ENCODE measurements around the gene LCTL. TPM values are rescaled to one million over a fixed set of nuclear protein-coding genes. Genes with fewer than 3 reads are reported as not detected.

LCTL gene
- total and polyA plus RNA-seq, 10 of the 15 experiments (the other 5 are each of a cell fraction or from before 2014, with no cell fraction given), result 0.07 to 0.76 (median 0.40) TPM; not detected in 5

- FAIRE-seq (no peak), ATAC-seq (no peak), DNase-seq (ENCODE audit: low read depth, low spot score) (no peak)
- no peaks in the 10 kb centered on the region for H3K9me3 ChIP-seq (replicated peaks; ENCODE audit: control insufficient read depth, insufficient read depth, low read length)
- H3K27ac ChIP-seq (ENCODE audit: control insufficient read depth, insufficient read depth), result peak overlapping the region; percentile 97
- SMC1A ChIA-PET (ENCODE audit: uncharacterized antibody, unreplicated experiment), result interaction anchor here (1.1 to 2.5 kb wide), 3 partner anchors 80 to 116 kb away, joined by 3 to 10 read pairs (median 7); no protein-coding TSS in a partner anchor
- H3K9ac ChIP-seq (ENCODE audit: control insufficient read depth, insufficient read depth, low read length), result peak overlapping the region; percentile 97
- H3K4me2 ChIP-seq (ENCODE audit: control insufficient read depth, insufficient read depth), result peak overlapping the region; percentile 36
- peak overlapping the region; percentile 99 for H3K4me3 ChIP-seq
- BruUV-seq (replicated peaks), result TSS peak; percentile 89
- peaks cover 2% of the 10 kb centered on the region; the same call in 1 of the 2 replicates for H3K4me1 ChIP-seq (ENCODE audit: control insufficient read depth, insufficient read depth, low read length)
- peaks cover 2 to 23% of the 10 kb centered on the region in 2 experiments for H3K36me3 ChIP-seq (ENCODE audit: control insufficient read depth in 2 of 2, insufficient read depth in 2 of 2, low read length in 1 of 2)
- peaks cover under 1% of the 10 kb centered on the region; the same call in 1 of the 2 replicates for H4K20me1 ChIP-seq (ENCODE audit: control insufficient read depth, insufficient read depth)
- RAD21 ChIA-PET (ENCODE audit: unreplicated experiment), result interaction anchor here (0.7 to 1.5 kb wide), 7 partner anchors 105 to 211 kb away, joined by 3 to 7 read pairs (median 3); partner anchors contain the start of gene MAP2K1
- 1% methylated on average over 13 of the region's 13 CpGs for WGBS (ENCODE audit: insufficient coverage, insufficient replicate concordance, low lambda C conversion rate, missing lambda C conversion rate)
- in situ Hi-C loops (cut with MboI), result no loop called here
- CTCF ChIA-PET, result interaction anchor here (1.0 to 1.5 kb wide), 3 partner anchors 33 to 151 kb away, joined by 3 to 4 read pairs (median 3); no protein-coding TSS in a partner anchor
- POLR2A ChIA-PET, result interaction anchor here (0.6 to 2.3 kb wide), 9 partner anchors 8 to 211 kb away, joined by 3 to 9 read pairs (median 5); partner anchors contain the start of genes MAP2K1 and SNAPC5
- intact Hi-C loops (cut with micrococcal nuclease; ENCODE audit: unreplicated experiment), result no loop called here
- H3K27me3 ChIP-seq (replicated peaks in 1 of 2; ENCODE audit: control insufficient read depth in 2 of 2, insufficient read depth in 2 of 2, low read length in 1 of 2), result no peaks in the 10 kb centered on the region
- TF ChIP-seq KDM1A (IDR thresholded peaks at IDR 0.05; ENCODE audit: borderline replicate concordance) (no peak), PML (IDR thresholded peaks at IDR 0.05; ENCODE audit: low read length) (no peak), ZBTB33 (IDR thresholded peaks at IDR 0.05) (no peak), NKRF (conservative IDR thresholded peaks at IDR 0.05) (0 out of 2 replicates have a peak, but pooled peaks have one; percentile 22), BACH1 (IDR thresholded peaks at IDR 0.05; ENCODE audit: borderline replicate concordance) (0 out of 2 replicates have a peak, but pooled peaks have one; percentile 29)
- H3K79me2 ChIP-seq (ENCODE audit: control insufficient read depth, insufficient read depth, low read length), result peaks cover 77% of the 10 kb centered on the region
- H2AFZ ChIP-seq (ENCODE audit: control insufficient read depth, low read depth, low read length), result peak overlapping the region; percentile 95
Observed at GRCh38 chr15:66505430-66505811, 60.4 kb downstream of the LCTL start.

Data from GM12878 (cell line).